Stimulated activated CD8-positive, alpha-beta memory T cell treated with anti-CD3 and anti-CD28 coated beads, Interleukin-15, amount 100 ng/mL, for 24 hours (primary cell): ENCODE measurements around the gene VSTM1.

ENCODE experiments used
- DNase-seq: peaks from one replicate; pipeline ENCODE4 v3.0.0-alpha.2; 2020; ENCODE audit warnings: low read depth

VSTM1 gene

DNA sequence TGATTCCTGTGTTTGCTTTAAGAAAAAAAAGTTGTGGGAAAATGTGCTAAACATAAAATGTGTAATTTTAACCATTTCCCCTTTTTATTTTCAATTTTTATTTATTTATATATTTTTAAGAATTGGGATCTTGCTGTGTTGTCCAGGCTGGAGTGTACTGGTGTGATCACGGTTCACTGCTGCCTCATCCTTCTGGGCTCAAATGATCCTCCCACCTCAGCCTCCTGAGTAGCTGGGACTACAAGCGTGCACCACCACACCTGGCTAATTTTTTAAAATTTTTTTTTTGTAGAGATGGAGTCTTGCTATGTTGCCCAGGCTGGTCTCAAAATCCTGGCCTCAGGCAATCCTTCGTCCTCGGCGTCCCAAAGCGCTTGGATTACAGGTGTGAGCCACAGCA, 53.2 kb downstream of the VSTM1 start:
- DNase-seq: no peak

DNA sequence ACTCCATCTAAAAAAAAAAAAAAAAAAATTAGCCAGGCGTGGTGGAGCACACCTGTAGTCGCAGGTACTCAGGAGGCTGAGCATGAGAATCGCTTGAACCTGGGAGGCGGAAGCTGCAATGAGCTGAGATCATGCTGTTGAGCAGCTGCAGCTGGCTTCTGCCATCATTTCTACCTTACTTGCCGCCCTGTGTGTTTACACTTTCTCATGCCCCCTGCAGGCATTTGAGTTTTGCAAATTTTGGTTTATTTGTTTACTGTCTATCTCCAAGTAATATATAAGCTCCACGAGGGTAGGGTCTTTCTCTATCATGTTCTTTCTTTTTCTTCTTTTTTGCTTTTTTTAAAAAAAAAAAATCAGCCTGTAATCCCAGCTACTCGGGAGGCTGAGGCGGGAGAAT, 54.3 kb downstream of the VSTM1 start:
- DNase-seq: no peak

DNA sequence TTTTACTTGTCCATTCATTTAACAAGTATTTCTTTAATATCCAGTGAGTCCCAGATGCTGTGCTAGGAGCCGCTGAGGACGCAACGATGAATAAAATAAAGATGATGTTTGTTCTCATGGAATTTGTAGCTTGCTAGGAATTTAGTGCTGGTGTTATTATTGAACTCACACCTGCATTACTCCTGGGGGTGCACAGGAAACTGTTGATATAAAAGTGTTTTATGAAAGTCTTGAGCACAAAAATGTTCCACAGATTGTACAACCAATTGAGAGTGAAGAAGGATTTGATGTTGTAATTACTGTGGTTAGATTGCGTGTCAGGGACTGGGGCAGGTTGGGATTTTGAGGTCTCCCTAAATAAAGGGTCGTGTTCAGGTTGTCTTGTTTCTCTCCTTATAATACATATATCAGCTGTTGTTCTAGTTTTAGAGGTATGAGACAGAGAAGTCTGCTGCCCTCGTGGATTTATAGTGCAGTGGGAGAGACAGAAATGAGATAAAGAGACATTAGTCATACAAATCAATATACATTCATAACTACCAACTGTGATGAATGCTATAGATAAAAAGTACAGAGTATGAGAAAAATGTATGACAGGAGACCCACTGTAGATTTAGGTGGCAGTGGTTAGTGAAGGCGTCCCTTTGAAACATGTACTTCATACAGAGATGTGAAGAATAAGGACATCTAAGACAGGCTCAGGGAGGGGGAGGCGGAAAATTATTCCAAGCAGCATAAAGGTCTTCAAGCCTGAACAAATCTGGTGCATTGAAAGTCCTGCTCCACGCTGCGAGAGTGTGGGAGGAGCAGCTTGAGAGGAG, 61.0 kb downstream of the VSTM1 start:
- DNase-seq: no peak

DNA sequence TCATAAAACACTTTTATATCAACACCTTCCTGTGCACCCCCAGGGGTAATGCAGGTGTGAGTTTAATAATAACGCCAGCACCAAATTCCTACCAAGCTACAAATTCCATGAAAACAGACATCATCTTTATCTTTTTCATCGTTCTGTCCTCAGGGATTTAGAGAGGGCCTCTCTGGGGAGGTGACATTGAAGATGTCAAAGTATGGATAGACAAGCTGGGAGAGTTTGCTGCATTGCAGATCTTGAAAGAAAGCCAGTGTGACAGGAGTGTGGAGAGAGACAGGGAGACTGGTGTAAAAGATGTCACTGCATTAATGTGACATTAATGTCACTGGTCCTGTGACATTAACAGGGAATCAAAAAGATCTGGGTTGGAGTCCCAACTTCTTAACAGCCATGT, 62.2 kb downstream of the VSTM1 start:
- DNase-seq: no peak

DNA sequence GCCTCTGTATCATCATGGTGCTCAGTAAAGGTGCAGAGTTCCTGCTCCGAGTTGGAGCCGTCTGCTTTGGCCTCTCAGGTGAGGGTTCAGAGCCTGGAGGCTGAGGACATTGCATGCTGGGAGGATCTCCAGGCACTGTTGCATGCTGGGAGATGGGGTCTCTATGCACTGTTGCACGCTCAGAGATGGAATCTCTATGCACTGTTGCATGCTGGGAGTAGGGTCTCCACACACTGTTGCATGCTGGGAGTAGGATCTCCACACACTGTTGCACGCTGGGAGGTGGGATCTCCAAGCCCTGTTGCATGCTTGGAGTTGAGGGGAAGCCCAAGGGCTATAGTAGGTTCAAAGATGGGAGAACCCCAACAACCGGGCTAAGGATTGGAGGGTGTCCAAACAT, 64.0 kb downstream of the VSTM1 start:
- DNase-seq: no peak

DNA sequence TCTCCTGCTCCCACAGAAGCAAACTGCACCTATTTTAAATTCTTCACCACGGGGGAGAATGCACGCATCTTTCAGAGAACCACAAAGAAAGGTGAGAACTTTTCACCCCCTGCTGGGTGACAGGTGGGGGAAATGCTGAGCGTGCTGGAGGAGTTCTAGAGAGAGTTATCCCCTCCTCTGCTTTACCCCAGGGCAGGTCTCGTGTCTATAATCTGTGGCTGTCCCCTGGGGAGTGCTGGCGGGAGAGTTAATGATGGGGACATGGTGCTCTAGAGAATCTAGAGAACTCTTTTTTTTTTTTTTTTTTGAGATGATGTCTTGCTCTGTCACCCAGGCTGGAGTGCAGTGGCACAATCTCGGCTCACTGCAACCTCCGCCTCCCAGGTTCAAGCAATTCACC, 65.5 kb downstream of the VSTM1 start:
- DNase-seq: no peak

DNA sequence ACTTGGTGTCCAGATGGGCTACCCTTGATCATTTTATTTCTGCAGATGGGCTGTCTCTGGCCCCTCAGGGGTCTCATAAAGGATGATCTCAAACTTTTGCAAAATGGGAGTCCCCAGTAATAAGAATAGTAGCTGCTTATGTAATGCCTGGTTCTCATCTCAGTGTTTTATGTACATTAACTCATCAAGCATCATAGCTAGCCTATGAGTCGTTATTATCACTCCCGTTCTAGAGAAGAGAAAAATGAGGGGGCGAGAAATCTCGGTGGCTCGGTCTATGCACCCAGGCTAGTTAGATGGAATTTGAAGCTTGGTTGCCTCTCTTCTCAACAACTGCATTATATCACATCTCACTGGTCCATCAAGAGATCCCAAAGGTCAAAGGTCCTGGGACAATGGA, 68.9 kb downstream of the VSTM1 start:
- DNase-seq: no peak

DNA sequence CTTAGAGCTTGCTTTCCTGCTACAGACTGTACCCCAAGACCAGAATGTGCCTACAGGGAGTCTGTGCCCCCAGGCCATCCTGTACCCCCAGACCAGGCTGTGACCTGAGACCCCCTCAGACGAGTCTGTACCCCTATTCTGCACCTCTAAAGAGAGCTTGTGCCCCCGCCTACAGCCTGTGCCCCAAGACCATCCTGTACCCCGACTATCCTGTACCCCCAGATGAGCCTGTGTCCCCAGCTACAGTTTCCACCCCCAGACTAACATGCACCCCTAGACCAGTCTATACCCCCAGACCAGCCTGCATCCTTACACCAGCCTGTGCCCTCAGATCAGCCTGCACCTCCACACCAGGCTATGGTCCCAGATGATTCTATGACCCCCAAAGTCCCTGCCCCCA, 70.2 kb downstream of the VSTM1 start:
- no peak for DNase-seq

DNA sequence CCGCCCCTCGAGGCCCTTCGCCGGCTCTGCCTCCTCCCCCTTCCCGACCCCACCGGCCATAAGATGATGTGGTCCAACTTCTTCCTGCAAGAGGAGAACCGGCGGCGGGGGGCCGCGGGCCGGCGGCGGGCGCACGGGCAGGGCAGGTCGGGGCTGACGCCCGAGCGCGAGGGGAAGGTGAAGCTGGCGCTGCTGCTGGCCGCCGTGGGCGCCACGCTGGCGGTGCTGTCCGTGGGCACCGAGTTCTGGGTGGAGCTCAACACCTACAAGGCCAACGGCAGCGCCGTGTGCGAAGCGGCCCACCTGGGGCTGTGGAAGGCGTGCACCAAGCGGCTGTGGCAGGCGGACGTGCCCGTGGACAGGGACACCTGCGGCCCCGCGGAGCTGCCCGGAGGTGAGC, 70.9 kb downstream of the VSTM1 start:
- DNase-seq: no peak

DNA sequence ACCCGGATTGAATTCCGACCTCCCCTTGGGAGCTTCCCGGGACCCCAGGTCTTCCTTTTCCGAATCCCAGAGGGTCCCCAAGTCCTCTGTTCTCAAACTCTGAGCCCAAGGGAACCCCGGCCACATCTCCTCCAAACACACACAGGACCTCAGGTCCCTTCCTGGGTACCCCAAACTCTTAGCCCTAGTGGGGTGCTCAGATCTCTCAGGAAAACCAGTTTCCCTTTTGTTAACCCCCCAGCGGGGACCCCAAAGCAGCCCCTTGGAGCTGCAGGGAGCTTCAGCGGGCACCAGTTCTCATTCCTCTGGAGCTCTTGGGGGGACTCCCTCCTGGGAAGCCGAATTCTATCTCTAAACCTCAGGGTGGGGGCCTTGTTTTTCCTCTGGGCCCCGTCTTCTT, 71.5 kb downstream of the VSTM1 start:
- no peak for DNase-seq

DNA sequence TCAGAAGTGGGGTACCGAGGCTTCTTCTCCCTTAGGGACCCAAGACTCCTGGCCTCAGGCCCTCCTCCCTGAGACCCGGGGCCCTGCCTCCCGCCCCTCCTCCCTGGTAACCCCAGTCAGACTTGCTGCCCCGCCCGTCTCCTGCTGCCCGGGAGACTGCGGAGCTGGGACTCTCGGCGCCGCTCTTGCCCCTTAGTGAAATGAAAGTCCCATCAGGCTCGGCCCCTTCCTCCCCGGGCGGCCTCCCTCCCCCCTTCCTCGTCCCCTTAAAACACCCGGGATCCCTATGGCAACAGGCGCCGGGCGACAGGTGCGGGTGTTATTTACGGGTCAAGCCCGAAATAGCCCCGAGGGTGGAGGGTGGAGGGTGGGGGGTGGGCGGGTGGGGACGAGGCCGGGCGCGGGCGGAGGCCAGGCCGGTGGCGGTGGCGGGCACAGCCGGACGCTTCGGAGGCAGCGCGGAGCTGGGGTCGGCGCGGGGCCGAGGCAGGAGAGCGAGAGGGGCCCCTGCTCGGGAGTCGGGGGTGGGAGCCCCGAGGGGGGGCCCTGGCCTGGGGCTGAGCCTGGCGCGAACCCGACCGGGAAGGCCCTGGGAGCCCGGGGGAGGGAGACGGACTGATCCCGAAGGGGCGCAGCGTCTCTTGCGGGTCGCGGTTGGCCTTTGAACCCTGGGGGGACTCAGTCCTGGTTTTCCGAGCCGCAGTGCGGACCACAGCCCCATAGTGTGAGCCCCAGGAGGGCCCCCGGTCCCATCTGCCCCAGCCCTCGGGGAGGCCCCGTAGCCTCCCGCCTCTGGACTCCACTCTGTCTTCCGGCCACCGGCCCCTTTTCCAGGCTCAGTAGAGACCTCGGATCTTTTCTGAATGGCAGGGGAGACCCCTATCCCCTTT, 72.2 kb downstream of the VSTM1 start, which contains the start of gene CACNG6:
CACNG6 (plus strand) TSS at position 414 of the 890 bp plus-strand sequence. CDS start 1,241 bp downstream, outside the sequence.
- DNase-seq: no peak
